Vagina (tissue), 2 donors: Measurements from ENCODE around the gene IZUMO1.
"Not testable (repeated sequence)": the region's sequence is repeated elsewhere in the genome, so short reads cannot be mapped to it uniquely, and the experiment has no call there.

Experiments
- POLR2A ChIP-seq, 2 donors: fragments of 450-650 bp; IDR thresholded peaks; one replicate each; pipeline ENCODE4 v1.6.1; 2017; ENCODE audit warnings: antibody characterized with exemption in 2 of 2, mild to moderate bottlenecking in 2 of 2, moderate library complexity in 2 of 2
- TF ChIP-seq, protein P1 (sequence below), 3 experiments: fragments of 450-650 bp in 2 of 3; fragments of 200-600 bp in 1 of 3; sonication (generic) in 1 of 3; IDR thresholded peaks; one replicate each; pipeline ENCODE4 v1.5.1; 2017 to 2019; ENCODE audit warnings: antibody characterized with exemption in 3 of 3, mild to moderate bottlenecking in 2 of 3, moderate library complexity in 2 of 3

DNA sequence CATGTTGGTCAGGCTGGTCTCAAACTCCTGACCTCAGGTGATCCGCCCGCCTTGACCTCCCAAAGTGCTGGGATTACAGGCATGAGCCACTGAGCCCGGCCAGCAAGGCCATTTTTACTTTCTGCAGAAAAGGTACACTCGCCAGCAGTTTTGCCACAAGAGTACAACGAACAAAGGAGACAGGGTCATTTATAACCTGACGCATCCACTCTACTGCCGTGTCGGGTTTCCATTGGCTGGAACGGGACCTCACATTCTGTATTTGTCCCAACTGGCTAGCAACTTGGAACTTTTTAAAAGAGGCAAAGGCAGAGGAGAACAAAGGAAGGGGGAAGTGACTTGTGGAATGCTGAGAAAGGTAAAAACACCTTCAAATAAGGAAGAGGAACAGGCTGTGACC, 40.6 kb upstream of the IZUMO1 start:
- TF ChIP-seq, protein P1, sequence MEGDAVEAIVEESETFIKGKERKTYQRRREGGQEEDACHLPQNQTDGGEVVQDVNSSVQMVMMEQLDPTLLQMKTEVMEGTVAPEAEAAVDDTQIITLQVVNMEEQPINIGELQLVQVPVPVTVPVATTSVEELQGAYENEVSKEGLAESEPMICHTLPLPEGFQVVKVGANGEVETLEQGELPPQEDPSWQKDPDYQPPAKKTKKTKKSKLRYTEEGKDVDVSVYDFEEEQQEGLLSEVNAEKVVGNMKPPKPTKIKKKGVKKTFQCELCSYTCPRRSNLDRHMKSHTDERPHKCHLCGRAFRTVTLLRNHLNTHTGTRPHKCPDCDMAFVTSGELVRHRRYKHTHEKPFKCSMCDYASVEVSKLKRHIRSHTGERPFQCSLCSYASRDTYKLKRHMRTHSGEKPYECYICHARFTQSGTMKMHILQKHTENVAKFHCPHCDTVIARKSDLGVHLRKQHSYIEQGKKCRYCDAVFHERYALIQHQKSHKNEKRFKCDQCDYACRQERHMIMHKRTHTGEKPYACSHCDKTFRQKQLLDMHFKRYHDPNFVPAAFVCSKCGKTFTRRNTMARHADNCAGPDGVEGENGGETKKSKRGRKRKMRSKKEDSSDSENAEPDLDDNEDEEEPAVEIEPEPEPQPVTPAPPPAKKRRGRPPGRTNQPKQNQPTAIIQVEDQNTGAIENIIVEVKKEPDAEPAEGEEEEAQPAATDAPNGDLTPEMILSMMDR (IDR thresholded peaks at IDR 0.05) = not testable (repeated sequence)
- TF ChIP-seq POLR2A (IDR thresholded peaks at IDR 0.05) = not testable (repeated sequence)
